ENCODE data around the gene SF3A2. TPM values are rescaled to one million over a fixed set of nuclear protein-coding genes. Genes with fewer than 3 reads are reported as not detected.

Gene SF3A2
- total and polyA plus RNA-seq, 4 experiments from 2014 or later, result 8.3 to 141 (median 88.7) TPM

DNA sequence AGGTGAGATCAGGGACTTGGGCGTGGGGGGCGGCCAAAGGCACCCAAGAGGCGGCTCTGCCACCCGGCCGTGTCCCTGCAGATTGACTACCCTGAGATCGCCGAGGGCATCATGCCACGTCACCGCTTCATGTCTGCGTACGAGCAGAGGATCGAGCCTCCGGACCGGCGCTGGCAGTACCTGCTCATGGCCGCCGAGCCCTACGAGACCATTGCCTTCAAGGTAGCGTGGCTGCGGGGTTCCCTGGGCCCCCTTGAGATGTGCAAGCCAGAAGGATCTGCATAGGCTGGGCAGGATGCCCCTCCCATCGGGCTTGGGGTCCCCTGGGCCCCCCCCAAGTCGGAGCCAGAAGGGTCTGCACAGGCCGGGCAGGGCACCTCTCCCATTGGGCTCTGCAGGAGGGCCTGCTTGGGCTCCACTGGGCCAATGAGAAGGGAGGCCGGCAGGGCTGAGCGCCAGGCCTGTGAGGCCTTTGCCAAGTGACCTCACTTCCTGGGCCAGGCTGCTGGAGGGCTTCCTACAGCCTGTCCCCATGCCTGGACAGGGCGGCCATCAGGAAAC is 10.3 kb downstream of the SF3A2 start:
- Histone ChIP-seq H3K27me3 (ENCODE audit: insufficient read depth, low read length) (peaks cover 4% of the 10 kb centered on the region), H3K27ac (ENCODE audit: low read depth, low read length) (no peak overlapping the region), H3K4me3 (ENCODE audit: low read length in 2 of 2) (no peak overlapping the region), H3K36me3 (ENCODE audit: insufficient read depth, low read length) (peaks cover 56% of the 10 kb centered on the region), H3K9me3 (ENCODE audit: control insufficient read depth in 1 of 2, low read length in 2 of 2) (no peaks in the 10 kb centered on the region), H3K4me1 (ENCODE audit: insufficient read depth, low read length) (peaks cover 32% of the 10 kb centered on the region)
- Mint-ChIP-seq H3K27ac (no peak overlapping the region), H3K36me3 (peaks cover 21 to 27% of the 10 kb centered on the region in 2 donors), H3K9me3 (no peaks in the 10 kb centered on the region), H3K27me3 (no peaks in the 10 kb centered on the region), H3K4me1 (peaks cover 7 to 19% (median 8%) of the 10 kb centered on the region in 4 donors), H3K4me3 (no peak overlapping the region)
- intact Hi-C loops (cut with micrococcal nuclease), result no loop called here
- ChIA-PET POLR2A (ENCODE audit: partially characterized antibody) (interaction anchor here (1.1 kb wide), 1 partner anchor 81 kb away, joined by 3 read pairs; the partner anchor contains the start of gene LSM7), CTCF (ENCODE audit: partially characterized antibody) (no interaction called here)
- no peak for DNase-seq

DNA sequence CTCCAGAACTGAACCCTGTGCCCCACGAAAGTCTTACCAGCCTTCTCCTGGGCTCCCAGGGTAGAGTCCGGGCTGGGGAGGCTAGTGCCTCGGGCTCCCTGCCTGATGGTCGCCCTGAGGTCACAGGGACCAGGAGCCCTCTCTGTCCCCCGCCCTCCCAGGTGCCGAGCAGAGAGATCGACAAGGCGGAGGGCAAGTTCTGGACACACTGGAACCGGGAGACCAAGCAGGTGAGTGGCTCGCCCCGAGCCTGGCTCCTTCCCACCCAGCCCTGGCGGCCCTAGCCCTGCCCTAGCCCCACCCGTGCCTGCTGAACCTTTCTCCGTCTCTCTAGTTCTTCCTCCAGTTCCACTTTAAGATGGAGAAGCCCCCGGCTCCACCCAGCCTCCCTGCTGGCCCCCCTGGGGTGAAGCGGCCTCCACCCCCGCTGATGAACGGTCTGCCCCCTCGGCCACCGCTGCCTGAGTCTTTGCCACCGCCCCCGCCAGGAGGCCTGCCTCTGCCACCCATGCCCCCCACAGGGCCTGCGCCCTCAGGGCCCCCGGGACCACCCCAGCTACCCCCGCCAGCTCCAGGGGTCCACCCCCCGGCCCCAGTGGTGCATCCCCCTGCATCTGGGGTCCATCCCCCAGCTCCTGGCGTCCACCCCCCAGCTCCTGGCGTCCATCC is 10.9 kb downstream of the SF3A2 start:
- Histone ChIP-seq H3K27ac (ENCODE audit: low read depth, low read length) (no peak overlapping the region), H3K9me3 (ENCODE audit: control insufficient read depth in 1 of 2, low read length in 2 of 2) (no peaks in the 10 kb centered on the region), H3K4me1 (ENCODE audit: insufficient read depth, low read length) (peaks cover 32% of the 10 kb centered on the region), H3K36me3 (ENCODE audit: insufficient read depth, low read length) (peaks cover 56% of the 10 kb centered on the region), H3K27me3 (ENCODE audit: insufficient read depth, low read length) (peaks cover 4% of the 10 kb centered on the region), H3K4me3 (ENCODE audit: low read length in 2 of 2) (no peak overlapping the region)
- no peak overlapping the region for H3K4me3 Mint-ChIP-seq
- no peak overlapping the region for H3K27ac Mint-ChIP-seq
- H3K36me3 Mint-ChIP-seq, result peaks cover 17 to 23% of the 10 kb centered on the region in 2 donors
- ChIA-PET CTCF (ENCODE audit: partially characterized antibody) (no interaction called here), POLR2A (ENCODE audit: partially characterized antibody) (interaction anchor here (1.1 to 16.7 kb wide), 3 partner anchors 9 to 24 kb away, joined by 3 to 325 read pairs (median 167); partner anchors contain the start of genes PLEKHJ1 and SF3A2)
- intact Hi-C loops (cut with micrococcal nuclease), result no loop called here
- H3K9me3 Mint-ChIP-seq, result no peaks in the 10 kb centered on the region
- H3K27me3 Mint-ChIP-seq, result no peaks in the 10 kb centered on the region
- H3K4me1 Mint-ChIP-seq, result peaks cover 4 to 13% (median 5%) of the 10 kb centered on the region in 4 donors
- DNase-seq, result no peak

DNA sequence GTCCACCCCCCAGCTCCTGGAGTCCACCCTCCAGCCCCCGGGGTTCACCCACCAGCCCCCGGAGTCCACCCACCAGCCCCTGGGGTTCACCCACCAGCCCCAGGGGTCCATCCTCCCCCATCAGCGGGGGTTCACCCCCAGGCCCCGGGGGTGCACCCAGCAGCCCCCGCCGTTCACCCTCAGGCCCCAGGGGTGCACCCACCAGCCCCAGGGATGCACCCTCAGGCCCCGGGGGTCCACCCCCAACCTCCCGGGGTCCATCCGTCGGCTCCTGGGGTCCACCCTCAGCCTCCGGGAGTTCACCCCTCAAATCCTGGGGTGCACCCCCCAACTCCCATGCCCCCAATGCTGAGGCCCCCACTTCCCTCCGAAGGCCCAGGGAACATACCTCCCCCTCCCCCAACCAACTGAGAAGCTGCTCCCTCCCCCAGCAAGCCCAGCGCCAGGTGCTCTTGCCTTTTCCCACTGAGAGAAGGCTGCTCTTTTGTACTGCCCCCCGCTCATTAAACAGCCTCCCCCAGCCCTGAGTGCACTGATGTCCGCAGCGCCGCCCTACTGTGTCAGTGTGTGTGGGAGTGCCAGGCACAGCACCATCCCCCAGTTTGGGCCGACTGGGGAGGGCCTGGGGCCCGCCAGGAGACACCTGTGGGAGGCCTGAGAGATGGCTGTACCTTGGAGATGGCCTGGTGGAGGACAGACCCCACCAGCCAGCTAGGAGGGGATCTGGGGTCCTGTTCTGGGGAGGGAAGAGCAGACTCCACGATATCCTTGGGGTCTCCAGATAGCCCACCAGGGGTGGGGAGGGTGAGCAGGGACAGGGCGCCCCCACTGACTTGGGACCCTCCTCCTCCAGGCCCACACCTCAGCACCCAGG is 11.7 kb downstream of the SF3A2 start:
- POLR2A ChIA-PET (ENCODE audit: partially characterized antibody), result interaction anchor here (1.1 to 16.7 kb wide), 4 partner anchors 9 to 23 kb away, joined by 3 to 325 read pairs (median 89); partner anchors contain the start of genes PLEKHJ1 and SF3A2
- no peak for DNase-seq
- Mint-ChIP-seq H3K27ac (peak overlapping the region in 2 of 7 donors; percentile 23 to 32), H3K36me3 (peaks cover 14 to 22% of the 10 kb centered on the region in 2 donors), H3K27me3 (no peaks in the 10 kb centered on the region), H3K4me3 (no peak overlapping the region), H3K4me1 (peaks cover 0 to 9% (median 5%) of the 10 kb centered on the region in 4 donors), H3K9me3 (no peaks in the 10 kb centered on the region)
- CTCF ChIA-PET (ENCODE audit: partially characterized antibody), result interaction anchor here (0.9 to 2.5 kb wide), 2 partner anchors 9 to 14 kb away, joined by 3 to 10 read pairs; no protein-coding TSS in a partner anchor
- no peak overlapping the region for H3K27ac ChIP-seq (ENCODE audit: low read depth, low read length)
- intact Hi-C loops (cut with micrococcal nuclease), result no loop called here
- H3K9me3 ChIP-seq (ENCODE audit: control insufficient read depth in 1 of 2, low read length in 2 of 2), result no peaks in the 10 kb centered on the region
- peaks cover 32% of the 10 kb centered on the region for H3K4me1 ChIP-seq (ENCODE audit: insufficient read depth, low read length)
- H3K27me3 ChIP-seq (ENCODE audit: insufficient read depth, low read length), result peaks cover 4% of the 10 kb centered on the region
- peaks cover 48% of the 10 kb centered on the region for H3K36me3 ChIP-seq (ENCODE audit: insufficient read depth, low read length)
- no peak overlapping the region for H3K4me3 ChIP-seq (ENCODE audit: low read length in 2 of 2)

DNA sequence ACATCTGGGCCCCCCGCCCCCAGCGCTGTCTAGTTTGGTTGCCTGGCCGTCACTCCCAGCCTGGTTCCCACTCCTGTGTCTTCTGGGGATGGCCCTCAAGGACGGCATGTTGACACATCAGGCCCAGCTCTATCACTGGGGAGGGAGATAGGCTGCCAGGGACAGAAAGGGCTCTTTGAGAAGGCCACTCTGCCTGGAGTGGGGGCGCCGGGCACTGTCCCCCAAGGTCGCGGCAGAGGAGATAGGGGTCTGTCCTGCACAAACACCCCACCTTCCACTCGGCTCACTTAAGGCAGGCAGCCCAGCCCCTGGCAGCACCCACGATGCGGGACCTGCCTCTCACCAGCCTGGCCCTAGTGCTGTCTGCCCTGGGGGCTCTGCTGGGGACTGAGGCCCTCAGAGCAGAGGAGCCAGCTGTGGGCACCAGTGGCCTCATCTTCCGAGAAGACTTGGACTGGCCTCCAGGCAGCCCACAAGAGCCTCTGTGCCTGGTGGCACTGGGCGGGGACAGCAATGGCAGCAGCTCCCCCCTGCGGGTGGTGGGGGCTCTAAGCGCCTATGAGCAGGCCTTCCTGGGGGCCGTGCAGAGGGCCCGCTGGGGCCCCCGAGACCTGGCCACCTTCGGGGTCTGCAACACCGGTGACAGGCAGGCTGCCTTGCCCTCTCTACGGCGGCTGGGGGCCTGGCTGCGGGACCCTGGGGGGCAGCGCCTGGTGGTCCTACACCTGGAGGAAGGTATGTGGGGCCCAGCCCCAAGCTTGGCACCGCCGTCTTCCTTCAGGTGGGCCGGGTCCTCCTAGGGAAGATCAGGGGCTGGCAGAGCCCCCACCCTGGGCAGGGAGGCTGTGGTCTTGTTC is 12.6 kb downstream of the SF3A2 start, which contains the start of gene AMH:
Gene AMH (plus strand): TSS at position 314 of the 857 bp plus-strand sequence. CDS start 10 bp downstream, at position 324.
- Mint-ChIP-seq H3K27ac (peak within 1 kb of the TSS in 2 of 7 donors; percentile 23 to 40), H3K27me3 (no peaks in the 10 kb centered on the region), H3K9me3 (no peaks in the 10 kb centered on the region), H3K4me3 (peak within 1 kb of the TSS in 1 of 8 donors; percentile 35), H3K36me3 (peaks cover 14 to 20% of the 10 kb centered on the region in 2 donors), H3K4me1 (peaks cover 0 to 9% (median 5%) of the 10 kb centered on the region in 4 donors)
- Histone ChIP-seq H3K36me3 (ENCODE audit: insufficient read depth, low read length) (peaks cover 39% of the 10 kb centered on the region), H3K27me3 (ENCODE audit: insufficient read depth, low read length) (peaks cover 4% of the 10 kb centered on the region), H3K4me1 (ENCODE audit: insufficient read depth, low read length) (peaks cover 31% of the 10 kb centered on the region), H3K4me3 (ENCODE audit: low read length in 2 of 2) (no peak within 1 kb of the TSS), H3K27ac (ENCODE audit: low read depth, low read length) (no peak within 1 kb of the TSS), H3K9me3 (ENCODE audit: control insufficient read depth in 1 of 2, low read length in 2 of 2) (no peaks in the 10 kb centered on the region)
- intact Hi-C loops (cut with micrococcal nuclease), result no loop called here
- no peak for DNase-seq
- CTCF ChIA-PET (ENCODE audit: partially characterized antibody), result interaction anchor here (0.9 to 2.5 kb wide), 3 partner anchors 10 to 13 kb away, joined by 3 to 10 read pairs (median 3); partner anchors contain the start of gene PLEKHJ1
- POLR2A ChIA-PET (ENCODE audit: partially characterized antibody), result interaction anchor here (0.8 to 16.7 kb wide), 7 partner anchors 8 to 227 kb away, joined by 3 to 325 read pairs (median 11); partner anchors contain the start of genes GADD45B, PLEKHJ1 and SF3A2

DNA sequence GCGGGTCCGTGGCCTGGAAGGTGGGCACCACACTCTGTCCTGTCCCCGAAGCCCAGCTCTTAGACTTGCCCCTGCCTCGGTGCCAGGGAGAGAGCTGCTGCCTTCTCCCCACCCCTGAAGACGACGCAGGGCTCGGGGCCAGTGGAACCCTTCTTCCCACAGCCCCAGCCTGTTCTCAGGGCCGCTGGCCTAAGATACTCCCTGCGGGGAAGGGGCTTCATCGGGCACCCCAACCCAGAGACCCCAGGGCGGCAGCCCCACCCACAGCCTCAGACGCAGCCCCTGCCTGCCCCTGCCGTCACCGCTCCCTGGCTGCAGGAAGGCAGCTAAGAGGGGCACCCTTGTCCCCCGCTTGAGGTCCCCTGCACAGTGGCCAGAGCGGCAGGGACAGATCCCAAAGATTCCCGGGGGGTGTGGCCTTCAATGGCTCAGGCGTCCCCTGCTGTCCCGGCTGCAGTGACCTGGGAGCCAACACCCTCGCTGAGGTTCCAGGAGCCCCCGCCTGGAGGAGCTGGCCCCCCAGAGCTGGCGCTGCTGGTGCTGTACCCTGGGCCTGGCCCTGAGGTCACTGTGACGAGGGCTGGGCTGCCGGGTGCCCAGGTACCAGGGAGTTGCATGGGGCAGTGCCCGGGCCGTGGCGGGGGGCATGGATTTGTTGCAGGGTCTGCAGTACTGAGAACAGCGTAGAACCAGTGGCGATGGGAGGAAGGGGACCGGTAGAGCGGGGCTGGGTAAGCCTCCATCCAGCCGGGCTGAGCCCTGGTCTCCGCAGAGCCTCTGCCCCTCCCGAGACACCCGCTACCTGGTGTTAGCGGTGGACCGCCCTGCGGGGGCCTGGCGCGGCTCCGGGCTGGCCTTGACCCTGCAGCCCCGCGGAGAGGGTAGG is 13.5 kb downstream of the SF3A2 start:
- peak in 1 of 5 donors; percentile 24 for DNase-seq
- Mint-ChIP-seq H3K36me3 (peaks cover 10 to 13% of the 10 kb centered on the region in 2 donors), H3K4me3 (peak overlapping the region in 2 of 8 donors; percentile 9 to 35), H3K27me3 (no peaks in the 10 kb centered on the region), H3K4me1 (peaks cover 0 to 8% (median 4%) of the 10 kb centered on the region in 4 donors), H3K9me3 (no peaks in the 10 kb centered on the region), H3K27ac (peak overlapping the region in 1 of 7 donors; percentile 40)
- Histone ChIP-seq H3K27me3 (ENCODE audit: insufficient read depth, low read length) (peaks cover 4% of the 10 kb centered on the region), H3K4me1 (ENCODE audit: insufficient read depth, low read length) (peaks cover 31% of the 10 kb centered on the region), H3K36me3 (ENCODE audit: insufficient read depth, low read length) (peaks cover 30% of the 10 kb centered on the region), H3K27ac (ENCODE audit: low read depth, low read length) (no peak overlapping the region), H3K4me3 (ENCODE audit: low read length in 2 of 2) (no peak overlapping the region), H3K9me3 (ENCODE audit: control insufficient read depth in 1 of 2, low read length in 2 of 2) (no peaks in the 10 kb centered on the region)
- intact Hi-C loops (cut with micrococcal nuclease), result no loop called here
- ChIA-PET CTCF (ENCODE audit: partially characterized antibody) (interaction anchor here (1.5 to 2.5 kb wide), 2 partner anchors 11 to 14 kb away, joined by 3 to 10 read pairs; partner anchors contain the start of gene PLEKHJ1), POLR2A (ENCODE audit: partially characterized antibody) (interaction anchor here (0.6 to 16.7 kb wide), 8 partner anchors 8 to 226 kb away, joined by 3 to 325 read pairs (median 8); partner anchors contain the start of genes GADD45B, PLEKHJ1 and SF3A2)

Measured in CD4-positive, alpha-beta memory T cell (primary cell).